Progenitor cell of endocrine pancreas (in vitro differentiated cells): ENCODE results near the gene HS3ST6. TPM values are rescaled to one million over a fixed set of nuclear protein-coding genes. Genes with fewer than 3 reads are reported as not detected.

Experiments used
- total RNA-seq: library from RNA; stranded (reverse); gene quantifications from 2 replicates; pipeline ENCODE4 v1.2.1, GENCODE V29; 2021

Gene HS3ST6
- total RNA-seq, 1 donor from 2014 or later: 0.46 TPM

Other genes with a start within 250 kb of the HS3ST6 start
- 141 and 146 TPM in 2 replicates for gene JPT2, start 240.1 kb downstream of the HS3ST6 start, total RNA-seq
- 153 and 157 TPM in 2 replicates for gene MAPK8IP3, start 212.2 kb downstream of the HS3ST6 start, total RNA-seq
- gene NME3, start 146.9 kb downstream of the HS3ST6 start, total RNA-seq: 34.4 and 35.3 TPM in 2 replicates
- 50.6 and 53.4 TPM in 2 replicates for gene EME2, start 145.6 kb downstream of the HS3ST6 start, total RNA-seq
- 77.2 and 84.6 TPM in 2 replicates for gene MRPS34, start 145.3 kb downstream of the HS3ST6 start, total RNA-seq
- 47.8 and 50.2 TPM in 2 replicates for gene SPSB3, start 135.8 kb downstream of the HS3ST6 start, total RNA-seq
- 59.9 and 65.4 TPM in 2 replicates for gene NUBP2, start 135.5 kb downstream of the HS3ST6 start, total RNA-seq
- 0.60 and 1.2 TPM in 2 replicates for gene IGFALS, start 124.7 kb downstream of the HS3ST6 start, total RNA-seq
- gene HAGH, start 91.6 kb downstream of the HS3ST6 start, total RNA-seq: 43.6 and 46.4 TPM in 2 replicates
- gene FAHD1, start 91.2 kb downstream of the HS3ST6 start, total RNA-seq: 26.3 and 27.9 TPM in 2 replicates
- not detected in 2 replicates for gene MEIOB, start 46.3 kb downstream of the HS3ST6 start, total RNA-seq
- 28.5 and 28.9 TPM in 2 replicates for gene MSRB1, start 24.8 kb upstream of the HS3ST6 start, total RNA-seq
- not detected in 2 replicates for gene RPL3L, start 36.3 kb upstream of the HS3ST6 start, total RNA-seq
- 96.9 and 105 TPM in 2 replicates for gene NDUFB10, start 41.1 kb upstream of the HS3ST6 start, total RNA-seq
- 2,309 and 2,385 TPM in 2 replicates for gene RPS2, start 46.4 kb upstream of the HS3ST6 start, total RNA-seq
- not detected in 2 replicates for gene RNF151, start 48.4 kb upstream of the HS3ST6 start, total RNA-seq
- gene TBL3, start 53.6 kb upstream of the HS3ST6 start, total RNA-seq: 30.8 and 32.2 TPM in 2 replicates
- gene NOXO1, start 63.1 kb upstream of the HS3ST6 start, total RNA-seq: 0.93 and 1.5 TPM in 2 replicates
- gene GFER, start 65.8 kb upstream of the HS3ST6 start, total RNA-seq: 27.1 and 32.9 TPM in 2 replicates
- gene SYNGR3, start 71.6 kb upstream of the HS3ST6 start, total RNA-seq: 3.0 and 3.3 TPM in 2 replicates
- gene ZNF598, start 91.4 kb upstream of the HS3ST6 start, total RNA-seq: 41.5 and 43.6 TPM in 2 replicates
- gene NPW, start 101.4 kb upstream of the HS3ST6 start, total RNA-seq: 5.0 and 5.3 TPM in 2 replicates
- gene NHERF2, start 108.5 kb upstream of the HS3ST6 start, total RNA-seq: 8.4 and 10.3 TPM in 2 replicates
- 24.2 and 28.1 TPM in 2 replicates for gene NTHL1, start 129.4 kb upstream of the HS3ST6 start, total RNA-seq
- 241 and 253 TPM in 2 replicates for gene TSC2, start 129.6 kb upstream of the HS3ST6 start, total RNA-seq
- 96.2 and 97.8 TPM in 2 replicates for gene PKD1, start 217.5 kb upstream of the HS3ST6 start, total RNA-seq
- gene RAB26, start 230.2 kb upstream of the HS3ST6 start, total RNA-seq: 20.4 and 23.3 TPM in 2 replicates
- 79.6 and 85.2 TPM in 2 replicates for gene TRAF7, start 237.4 kb upstream of the HS3ST6 start, total RNA-seq